Hematopoietic multipotent progenitor cell treated with erythropoietin and hydrocortisone succinate and interleukin-3 and kit ligand, for 4 days (in vitro differentiated cells): ENCODE measurements around the gene PRKAR1A.
"Not testable (repeated sequence)": the region's sequence is repeated elsewhere in the genome, so short reads cannot be mapped to it uniquely, and the experiment has no call there.

ENCODE experiments used
- DNase-seq: peaks from one replicate; pipeline ENCODE4 v3.0.0-alpha.2; 2015

Gene PRKAR1A

DNA sequence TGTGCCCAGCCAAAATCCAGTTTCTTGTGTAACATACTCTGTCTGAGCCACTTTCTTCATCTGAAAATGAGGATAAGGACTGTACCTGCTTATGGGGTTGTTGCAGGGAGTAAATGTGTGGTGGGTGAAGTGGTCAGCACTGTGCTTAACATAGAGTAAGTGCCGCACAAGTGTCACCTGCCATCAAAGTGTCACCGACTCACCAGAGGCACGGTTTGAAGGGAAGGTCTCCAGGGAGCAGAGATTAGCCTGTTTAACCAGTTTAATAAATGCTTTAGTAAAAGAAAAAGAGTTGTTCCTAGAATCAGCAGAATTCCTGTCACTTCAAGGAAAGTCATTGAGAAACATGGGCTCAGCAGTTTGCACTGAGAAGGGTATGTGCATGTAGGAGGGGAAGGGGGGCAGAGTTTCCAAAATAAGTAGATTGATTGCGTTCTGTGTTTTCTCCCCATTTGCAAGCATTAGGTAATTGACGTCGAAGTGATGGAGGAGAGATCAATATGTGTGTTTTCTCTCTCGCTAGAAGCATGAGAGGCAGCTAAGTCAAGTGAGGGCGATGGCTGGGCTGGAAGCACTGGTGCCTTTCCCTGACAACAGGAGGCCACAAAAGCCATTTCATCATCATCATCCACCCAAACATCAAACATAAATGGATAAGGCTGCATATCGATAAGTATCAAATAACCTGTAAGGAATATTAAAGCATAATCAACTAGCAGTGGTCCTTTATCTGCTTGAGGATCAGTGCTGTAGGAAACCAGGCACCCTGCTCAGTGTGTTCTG is 69.8 kb downstream of the PRKAR1A start:
- DNase-seq, result no peak

DNA sequence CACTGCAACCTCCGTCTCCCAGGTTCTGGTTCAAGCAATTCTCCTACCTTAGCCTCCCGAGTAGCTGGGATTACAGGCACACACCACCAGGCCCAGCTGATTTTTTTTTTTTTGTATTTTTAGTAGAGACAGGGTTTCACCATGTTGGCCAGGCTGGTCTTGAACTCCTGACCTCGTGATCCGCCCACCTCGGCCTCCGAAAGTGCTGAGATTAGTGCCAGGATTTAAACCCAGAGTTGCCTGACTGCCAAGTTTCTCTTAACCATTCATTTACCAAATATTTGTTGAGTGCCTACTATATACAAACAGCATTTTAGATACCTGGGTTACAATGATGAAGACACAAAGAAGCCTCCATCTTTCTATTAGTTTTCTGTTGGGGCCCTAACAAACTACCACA is 70.6 kb downstream of the PRKAR1A start:
- DNase-seq, result not testable (repeated sequence)

DNA sequence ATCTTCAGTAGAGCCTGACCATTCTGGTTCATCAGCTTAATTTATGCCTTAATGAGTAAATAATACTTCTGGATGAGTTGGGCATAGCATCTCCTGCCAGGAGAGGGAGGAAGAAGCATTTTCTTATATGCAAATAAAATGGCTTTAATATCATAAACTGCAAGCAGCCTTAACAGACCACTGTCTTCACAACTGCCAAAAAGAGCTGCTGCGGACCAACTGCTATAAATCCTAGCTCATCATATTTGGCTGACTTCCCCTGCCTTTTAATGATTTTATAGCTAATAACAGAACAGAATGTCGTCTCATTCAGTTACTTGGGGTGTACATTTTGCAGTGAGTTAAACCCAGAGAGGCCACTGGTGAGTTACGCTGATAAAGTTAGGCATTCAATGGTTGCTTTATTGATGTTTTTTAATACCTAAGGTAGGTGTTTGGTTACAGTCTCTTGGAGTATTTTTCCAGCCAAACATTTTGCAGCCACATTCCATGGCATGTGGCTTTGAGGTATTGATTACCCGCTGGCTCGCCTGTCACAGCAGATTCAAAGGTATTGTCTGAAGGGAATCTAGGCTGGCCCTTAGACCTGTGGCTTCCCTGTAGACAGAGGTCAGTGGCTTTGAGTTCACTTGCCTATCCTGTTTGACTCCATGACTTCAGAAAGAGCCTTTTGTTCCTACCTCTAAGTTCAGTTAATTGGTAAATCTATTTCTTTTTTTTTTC is 72.5 kb downstream of the PRKAR1A start:
- DNase-seq, result no peak

DNA sequence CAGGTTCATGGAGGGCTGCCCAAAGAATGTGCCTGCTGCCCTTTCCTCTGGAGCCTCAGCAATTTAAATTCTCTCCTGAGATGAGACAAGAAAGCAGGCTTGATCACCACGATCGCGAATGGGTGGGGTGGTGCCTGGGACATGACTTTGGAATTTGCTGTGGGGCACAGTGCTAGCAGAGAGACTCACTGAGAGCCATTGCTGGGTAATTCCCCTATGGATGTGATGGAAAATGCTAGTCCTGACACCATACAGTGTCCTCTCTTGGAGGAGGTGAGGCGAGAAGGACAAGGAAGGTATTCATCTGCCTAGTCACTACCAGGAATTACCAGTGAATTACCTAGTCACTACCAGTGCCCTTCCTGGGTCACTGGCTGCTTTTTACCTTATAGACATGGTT is 73.4 kb downstream of the PRKAR1A start:
- DNase-seq, result no peak

DNA sequence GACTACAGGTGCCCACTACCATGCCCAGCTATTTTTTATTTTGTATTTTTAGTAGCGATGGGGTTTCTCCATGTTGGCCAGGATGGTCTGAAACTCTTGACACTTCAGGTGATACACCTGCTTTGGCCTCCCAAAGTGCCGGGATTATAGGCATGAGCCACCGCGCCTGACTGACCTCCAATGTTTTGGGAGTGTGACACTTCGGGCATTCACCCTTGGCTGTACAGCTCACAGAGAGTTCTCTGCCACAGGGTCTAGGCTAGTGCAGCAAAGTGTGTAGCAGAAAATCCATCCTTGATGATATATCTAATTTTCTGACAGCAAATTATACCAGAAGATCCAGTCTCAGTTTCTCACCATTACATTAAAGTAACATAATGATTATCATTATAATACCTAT is 74.8 kb downstream of the PRKAR1A start:
- DNase-seq, result no peak

DNA sequence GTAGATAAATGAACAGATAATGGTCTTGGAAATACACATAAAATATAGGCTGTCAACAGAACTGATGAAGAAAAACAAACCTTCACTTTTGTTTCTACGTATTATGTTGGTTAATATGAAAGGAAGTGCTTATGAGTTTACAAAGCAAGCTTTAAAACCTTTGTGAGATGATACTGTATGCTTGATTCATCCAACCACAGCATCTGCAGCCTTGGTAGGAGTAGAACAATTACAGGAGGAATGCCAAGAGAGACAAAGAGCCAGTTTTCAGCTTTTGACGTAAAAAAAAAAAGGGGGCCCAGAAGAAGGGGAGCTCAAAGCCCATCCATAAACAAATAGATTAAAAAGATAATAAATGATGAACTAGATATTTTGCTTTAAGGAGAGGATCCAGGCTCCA is 75.6 kb downstream of the PRKAR1A start:
- DNase-seq, result no peak

DNA sequence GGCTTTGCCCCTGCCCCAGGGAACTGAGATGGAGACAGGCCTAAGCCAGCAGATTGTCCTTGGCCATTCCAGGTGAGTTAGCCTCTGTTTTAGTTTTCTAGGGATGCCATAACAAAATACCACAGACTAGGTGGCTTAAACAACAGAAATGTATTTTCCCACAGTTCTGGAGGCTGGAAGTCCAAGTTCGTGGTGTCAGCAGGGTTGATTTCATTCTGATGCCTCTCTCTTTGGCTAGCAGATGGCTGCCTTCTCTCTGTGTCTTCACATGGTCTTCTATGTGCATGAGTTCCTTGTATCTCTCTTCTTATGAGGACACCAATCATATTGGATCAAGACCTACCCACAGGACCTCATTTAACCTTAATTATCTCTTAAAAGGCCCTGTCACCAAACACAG is 76.1 kb downstream of the PRKAR1A start:
- DNase-seq, result no peak

DNA sequence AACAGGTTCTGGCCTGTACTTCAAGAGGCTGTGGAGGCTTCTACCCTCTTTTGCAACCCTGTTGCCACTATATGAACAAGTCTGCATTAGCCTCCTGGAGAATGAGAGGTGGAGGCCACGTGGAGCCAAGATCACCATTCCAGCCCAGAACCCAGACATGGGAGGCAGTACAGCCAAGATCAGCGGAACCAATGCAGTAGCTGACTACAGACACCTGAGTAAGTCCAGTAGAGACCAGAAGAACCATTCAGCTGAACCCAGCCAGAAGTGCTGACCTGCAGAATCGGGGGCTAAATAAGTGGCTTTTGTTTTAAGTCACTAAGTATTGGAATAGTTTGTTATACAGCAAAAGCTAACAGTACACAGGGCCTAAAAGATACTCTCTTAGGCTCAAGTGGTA is 76.9 kb downstream of the PRKAR1A start:
- no peak for DNase-seq

DNA sequence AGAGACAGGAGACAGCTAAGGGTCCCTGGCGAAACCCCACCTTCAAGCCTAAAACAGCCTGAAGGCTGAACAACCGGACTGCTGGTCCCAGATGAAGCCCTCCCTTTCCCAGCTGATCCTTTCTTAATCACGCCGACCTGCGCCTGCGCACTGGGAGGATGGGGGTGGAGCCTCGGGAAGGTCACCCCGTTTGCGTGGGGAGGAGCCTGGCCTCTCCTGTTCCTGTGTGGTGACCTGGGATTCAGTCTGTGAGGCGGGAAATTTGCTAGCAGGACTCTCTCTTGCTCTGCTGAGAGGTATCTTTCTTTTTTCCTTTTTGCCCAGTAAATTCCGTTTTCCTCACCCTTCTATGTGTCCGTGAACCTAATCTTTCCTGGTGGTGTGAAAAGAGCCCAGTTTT is 79.4 kb downstream of the PRKAR1A start:
- DNase-seq, result peak; percentile 24

DNA sequence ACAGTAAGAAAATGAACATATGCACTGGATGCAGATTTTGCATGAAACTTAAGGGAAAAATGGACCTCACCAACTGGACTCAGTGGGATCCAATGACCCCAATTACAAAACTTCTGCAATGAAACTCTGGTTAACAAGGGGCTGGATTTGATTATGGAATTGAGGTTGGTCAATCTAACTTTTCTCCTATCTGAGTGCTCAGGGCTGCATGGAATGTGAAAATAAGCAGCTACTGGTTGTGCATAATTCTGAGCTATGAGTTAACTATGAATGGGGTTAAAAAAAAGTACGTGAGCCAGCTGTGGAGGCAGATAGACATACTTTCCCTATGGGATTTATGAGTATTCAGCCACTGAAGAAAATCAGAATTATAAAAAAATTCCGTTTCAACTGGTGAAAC is 79.8 kb downstream of the PRKAR1A start:
- no peak for DNase-seq

DNA sequence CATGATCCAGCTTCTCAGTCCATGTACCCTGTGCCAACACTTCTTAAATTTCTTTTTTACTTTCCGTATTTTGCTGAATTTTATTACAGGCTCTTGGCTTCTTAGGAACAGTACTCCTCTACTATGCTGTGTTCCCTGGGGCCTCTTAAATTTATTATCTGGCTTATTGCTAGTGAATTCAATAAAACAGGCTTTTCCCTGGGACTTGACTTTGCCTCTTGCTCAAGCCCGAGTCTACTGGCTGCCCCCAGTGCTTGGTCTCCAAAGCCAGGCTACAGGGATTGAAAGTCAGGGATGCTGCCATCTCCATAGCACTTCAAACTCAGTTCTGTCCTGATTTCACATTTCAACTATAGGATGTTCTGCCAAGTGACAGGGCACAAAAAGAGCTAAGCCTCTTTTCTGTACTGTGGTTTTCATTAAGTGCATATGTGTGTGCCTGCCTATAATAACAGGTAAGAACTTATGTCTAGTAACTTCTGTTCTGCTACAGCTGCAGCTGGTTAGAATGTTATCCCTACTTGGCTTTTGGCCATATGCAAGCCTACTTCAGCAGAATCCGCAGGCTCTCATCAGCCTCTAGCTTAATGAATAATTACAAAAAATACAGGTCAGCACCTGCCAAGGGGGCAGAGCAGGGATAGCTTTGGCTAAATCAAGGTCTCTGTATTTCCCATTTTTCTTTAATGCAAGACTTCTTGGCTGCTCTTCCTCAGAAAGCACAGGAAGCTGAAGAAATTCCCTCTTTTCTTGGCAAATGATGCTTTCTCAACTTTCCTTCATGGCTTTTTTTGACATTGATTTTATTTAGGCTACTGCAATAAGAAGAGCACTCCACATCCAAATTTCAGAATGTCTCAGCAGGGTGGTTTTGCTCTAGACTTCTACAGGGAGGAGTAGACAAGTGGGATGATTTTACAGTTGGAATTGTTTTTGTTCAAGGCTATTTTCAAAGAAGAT is 80.7 kb downstream of the PRKAR1A start:
- no peak for DNase-seq

DNA sequence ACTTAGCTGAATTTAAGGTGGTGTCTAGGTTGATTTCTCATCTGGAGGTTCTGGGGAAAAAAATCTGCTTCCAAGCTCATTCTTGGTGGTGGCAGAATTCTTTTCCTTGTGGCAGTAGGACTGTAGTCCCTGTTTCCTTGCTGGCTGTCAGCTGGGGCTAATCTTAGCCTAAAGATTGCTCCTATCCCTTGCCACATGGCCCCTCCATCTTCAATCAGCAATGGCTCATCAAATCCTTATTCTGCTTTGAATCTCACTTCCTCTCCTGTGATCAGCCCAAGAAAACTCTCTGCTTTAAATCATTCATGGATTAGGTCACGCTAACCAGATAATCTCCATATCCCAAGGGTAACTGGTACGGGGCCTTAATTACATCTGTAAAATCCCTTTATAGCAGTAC is 82.3 kb downstream of the PRKAR1A start:
- DNase-seq, result no peak

DNA sequence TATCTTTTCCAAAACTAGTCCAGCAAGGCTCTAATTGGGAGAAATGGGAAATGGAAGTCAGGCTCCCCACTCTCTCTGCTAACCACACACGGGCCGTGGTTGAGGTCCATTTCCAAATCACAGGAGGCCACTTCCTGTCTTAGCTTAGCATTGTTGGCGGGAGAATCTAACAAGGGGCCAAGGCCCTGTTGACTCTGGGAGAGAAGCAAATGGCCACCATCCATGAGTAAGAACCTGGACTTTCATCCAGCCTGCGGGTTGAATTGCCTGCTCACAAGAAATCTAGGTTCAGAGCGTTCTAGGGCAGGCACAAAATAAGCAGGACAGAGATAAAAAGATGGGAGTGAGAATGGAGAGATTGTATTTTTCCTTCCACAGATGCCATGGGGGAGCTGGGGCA is 83.3 kb downstream of the PRKAR1A start:
- DNase-seq, result no peak

DNA sequence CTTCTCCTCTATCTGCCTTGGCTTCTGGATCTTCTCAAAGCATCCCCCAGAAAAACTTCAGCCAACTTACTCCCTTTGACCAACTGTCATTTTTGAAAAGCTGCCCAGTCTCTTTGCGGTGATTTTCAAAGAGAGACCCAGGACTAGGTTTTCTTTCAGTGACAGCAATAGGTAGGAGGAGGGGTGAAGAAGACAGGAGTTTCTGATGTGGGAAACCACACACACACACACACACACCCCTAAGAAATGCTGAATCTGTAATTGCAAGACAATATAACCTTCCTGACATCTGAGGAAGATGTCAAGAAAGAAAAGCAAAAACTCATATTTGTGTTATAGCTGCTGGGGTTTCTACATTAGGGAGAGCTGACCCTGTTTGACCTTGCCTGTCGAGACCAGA is 83.8 kb downstream of the PRKAR1A start:
- no peak for DNase-seq

DNA sequence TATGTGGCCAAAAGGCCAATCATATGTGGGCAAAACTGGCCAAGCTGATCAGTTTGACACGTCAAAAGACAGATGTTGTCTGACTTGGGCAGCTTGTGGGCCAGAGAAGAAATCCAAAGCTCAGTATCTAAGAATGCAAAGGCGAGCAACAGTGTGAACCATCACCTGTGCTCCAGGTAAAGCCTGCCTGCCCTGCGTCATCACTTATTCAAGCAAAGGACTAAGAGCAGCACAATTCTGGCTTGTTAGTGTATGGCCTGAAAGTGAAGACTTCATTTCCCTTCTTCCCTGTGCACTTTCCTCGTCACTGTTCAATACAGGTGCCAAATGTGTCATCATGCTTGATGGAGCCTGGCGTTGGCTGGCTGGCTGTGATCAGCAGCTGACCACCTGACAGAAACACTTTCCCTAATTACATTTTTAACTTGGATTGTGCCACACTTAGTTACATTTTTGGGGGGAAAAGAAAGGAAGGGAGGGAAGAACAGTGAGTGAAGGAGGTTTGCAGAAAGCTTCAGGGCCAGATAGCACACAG is 84.2 kb downstream of the PRKAR1A start:
- no peak for DNase-seq

DNA sequence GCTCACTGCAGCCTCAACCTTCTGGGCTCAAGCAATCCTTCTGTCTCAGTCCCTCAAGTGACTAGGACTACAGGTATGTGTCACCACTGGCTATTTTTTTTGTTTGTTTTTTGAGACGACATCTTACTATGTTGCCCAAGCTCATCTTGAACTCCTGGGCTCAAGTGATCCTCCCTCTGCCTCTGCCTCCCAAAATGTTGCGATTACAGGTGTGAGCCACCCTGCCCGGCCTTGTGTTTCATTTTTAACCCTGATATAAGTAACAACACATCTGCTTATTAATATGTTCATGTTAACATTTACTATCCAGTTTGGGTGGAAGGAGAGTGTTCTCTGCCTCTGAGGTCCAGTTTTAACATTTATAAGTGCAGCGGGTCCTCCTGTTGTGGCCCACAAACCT is 85.8 kb downstream of the PRKAR1A start:
- DNase-seq, result no peak

DNA sequence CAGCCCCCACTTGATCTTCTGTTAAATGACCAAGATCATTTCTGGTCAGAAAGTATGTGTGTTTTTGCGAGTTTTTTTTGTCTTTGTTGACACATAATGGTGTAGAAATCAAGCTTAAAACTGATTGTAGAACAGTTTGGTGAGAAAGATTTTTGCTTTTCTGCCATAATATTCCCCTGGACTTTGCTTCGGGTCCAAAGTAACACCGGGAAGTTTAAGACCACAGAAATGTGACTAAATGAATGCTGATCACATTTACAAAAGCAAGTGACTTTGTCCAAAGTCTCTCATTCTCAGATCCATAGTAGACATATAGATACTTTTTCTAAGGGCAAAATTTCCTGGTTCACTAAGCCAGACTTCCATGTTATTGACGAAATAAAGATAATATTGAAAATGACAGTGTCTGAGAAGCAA is 86.3 kb downstream of the PRKAR1A start:
- no peak for DNase-seq

DNA sequence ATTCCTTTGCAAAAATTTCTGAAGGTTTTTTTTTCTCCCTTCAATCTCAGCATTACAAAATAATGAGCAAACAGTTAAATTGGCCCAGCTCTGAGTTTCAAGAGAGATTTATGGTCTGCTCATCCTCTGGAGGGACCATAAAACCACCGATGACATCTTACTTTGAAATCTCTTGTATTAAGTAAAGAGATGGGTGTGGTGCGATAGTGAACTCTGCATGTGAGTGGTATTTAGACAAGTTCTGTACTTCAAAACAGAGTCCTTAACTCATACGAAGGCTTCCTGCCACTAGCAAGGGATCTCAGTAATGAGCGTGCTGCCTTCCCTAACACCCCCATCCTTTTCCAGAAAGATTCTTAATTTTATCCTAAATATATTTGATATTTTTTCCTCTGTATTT is 86.9 kb downstream of the PRKAR1A start:
- no peak for DNase-seq

DNA sequence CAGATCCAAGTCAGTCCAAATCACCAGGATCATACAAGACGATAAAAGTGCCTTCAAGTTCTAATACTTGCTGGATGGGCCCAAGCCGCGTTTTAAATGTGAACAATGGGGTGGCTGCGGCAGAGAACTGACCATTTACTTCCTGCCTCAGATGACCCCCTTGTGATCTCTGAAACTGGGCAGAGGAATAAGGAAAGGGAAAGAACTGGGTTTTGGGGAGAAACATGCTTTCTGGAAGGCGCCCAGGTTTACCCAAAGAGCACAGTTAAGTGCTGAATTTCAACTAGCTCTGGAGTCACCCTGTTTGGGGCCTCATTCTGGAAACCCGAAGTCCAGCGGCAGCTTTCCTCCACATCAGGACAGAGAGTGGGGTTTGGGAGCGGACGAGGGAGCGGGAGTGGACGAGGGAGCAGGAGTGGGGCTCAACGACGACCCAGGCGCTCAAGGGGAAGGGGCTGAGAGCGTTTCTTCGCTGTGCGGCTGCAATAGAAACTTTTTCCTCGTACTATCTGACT is 87.4 kb downstream of the PRKAR1A start:
- DNase-seq, result no peak

DNA sequence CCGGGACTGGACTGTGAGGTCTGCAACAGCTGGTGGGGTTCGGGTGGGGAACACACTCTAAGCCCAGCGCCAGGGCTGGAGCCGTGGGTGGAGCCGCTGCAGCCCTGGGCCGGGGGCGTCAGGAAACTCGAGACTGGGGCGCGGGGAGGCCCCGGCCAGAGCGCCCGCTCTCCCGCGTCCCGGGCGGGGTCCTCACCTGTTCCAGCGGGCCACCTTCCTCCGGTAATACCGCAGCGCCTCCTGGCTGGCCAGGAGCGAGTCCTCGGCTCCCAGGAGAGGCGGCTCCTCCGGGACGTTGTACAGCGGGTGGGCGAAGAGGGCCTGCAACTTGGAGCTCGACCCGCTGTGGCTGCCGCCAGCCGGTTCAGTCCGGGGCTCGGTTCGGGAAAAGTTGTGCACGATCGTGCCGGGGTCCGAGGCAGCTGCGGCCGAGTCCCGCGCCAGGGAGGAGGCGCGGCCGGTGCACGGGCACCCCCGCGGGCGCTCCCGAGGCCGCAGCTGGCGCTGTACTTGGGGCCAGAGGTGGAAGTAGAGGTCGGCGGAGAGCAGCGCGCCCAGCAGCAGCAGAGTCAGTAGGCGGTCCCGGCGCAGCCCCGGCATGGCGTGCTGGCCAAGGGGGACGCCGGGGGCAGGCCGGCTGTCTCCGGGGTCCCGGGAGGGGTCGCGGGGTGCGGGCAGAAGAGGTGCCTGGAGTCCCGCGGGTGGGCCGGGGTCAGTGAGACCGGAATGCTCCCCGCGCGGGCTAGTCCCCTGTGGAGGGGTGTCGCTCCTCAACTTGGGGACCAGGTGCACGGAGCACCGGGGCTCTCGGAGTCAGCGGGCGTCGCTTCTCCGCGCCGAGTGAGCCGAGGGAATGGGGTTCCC is 88.1 kb downstream of the PRKAR1A start:
- DNase-seq, result peak; percentile 47
